ENCODE data around the gene TMEM37. TPM values are rescaled to one million over a fixed set of nuclear protein-coding genes. Genes with fewer than 3 reads are reported as not detected.
A peak's percentile ranks its signal among the peaks of the same experiment; 100 is the strongest.

The TMEM37 gene
- total RNA-seq, 1 donor from 2014 or later: 85.7 TPM

DNA sequence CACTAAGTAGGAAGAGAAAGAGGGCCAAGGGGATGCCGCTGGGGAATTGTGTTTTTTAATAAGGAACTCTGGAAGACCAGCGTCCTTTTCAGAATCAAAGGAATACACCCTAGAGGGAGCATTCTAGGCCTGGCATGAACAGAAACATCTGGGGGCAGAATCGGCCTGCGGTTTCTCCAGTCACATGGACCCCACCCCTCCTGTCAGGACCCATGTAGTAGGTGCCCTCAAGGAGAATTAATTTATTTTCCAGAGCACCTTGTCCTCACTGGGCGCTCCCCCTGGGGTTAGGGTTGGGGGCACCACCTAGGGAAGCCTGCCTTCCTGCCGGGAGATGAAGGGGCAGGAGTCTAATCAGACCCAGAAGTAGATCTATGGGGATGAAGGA is 44.2 kb downstream of the TMEM37 start:
- DNase-seq (ENCODE audit: low spot score): no peak
- no peak for ATAC-seq

- DNase-seq (ENCODE audit: low spot score): peak; percentile 66
- ATAC-seq: peak; percentile 98
Measured at GRCh38 chr2:119476301-119477112, 44.9 kb downstream of the TMEM37 start.

DNA sequence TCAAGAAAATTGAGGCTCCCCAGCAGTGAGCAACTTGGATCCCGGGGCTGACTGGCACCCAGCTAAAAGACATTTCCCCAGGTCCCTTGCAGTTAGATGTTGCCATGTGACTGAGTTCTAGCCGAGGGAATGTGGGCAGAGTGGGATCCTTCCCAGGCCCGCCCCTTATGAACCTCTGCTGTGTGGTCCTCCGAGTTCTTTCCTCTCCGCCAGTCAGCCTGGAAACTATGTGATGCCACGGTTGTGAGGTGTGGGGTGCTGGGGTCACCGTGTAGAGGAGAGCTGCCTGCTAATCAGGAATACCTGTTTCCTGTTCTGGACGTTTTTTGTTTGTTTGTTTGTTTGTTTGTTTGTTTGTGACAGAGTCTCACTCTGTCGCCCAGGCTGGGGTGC is 45.5 kb downstream of the TMEM37 start:
- ATAC-seq (no peak), DNase-seq (ENCODE audit: low spot score) (peak; percentile 22)

DNA sequence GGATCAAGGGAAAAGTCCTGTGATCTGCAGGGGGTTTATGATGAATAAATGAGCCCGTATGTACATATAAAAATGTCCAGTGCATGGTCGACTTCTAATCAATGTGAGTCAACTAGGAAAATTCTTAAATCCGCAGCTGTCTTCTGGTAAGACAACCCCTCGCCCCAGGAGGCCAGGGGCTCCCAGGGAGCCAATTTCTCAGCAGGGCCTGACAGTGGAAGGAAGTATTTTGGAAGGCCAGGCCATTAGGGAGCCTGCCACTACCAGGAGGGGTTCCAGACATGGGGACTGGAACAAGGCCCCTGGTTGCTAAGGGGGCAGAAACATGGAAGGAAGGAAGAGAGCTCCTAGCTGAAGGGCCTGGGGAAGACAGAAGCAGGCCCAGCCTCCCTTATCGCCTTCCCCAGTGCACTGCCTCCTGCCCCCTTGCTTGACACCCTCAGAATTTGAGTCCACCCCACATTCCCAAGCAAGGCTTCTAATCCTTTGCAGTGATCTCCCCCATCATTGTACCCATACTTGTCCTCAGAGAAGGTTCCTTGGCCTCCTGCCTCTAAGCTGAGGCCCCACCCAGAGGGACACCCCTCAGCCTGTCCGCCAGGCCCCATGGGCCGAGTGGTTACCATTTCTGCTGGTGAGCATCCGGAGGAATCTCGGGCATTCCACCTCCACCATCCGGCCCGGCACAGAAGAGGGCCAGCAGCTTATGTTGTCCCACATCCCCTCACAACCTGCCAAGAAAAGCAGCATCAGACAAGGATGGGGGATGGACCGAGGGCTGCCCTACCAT is 46.7 kb downstream of the TMEM37 start:
- DNase-seq (ENCODE audit: low spot score) (peak; percentile 33), ATAC-seq (no peak)

DNA sequence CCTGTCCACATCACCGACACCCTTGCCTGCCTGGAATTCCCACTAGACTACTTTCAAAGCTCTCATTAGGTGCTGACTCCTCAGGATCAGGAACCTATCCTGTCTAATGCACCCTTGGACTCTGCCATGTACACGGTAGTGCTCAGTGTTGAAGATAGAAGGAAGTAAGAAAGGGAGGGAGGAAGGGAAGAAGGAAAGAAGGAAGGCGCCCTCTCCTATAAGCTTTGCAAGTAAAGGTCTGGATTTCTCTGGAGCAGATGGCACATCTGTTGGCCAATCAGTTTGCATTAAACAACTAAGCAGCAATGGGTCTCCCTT is 47.3 kb downstream of the TMEM37 start:
- ATAC-seq (no peak), DNase-seq (ENCODE audit: low spot score) (no peak)

DNA sequence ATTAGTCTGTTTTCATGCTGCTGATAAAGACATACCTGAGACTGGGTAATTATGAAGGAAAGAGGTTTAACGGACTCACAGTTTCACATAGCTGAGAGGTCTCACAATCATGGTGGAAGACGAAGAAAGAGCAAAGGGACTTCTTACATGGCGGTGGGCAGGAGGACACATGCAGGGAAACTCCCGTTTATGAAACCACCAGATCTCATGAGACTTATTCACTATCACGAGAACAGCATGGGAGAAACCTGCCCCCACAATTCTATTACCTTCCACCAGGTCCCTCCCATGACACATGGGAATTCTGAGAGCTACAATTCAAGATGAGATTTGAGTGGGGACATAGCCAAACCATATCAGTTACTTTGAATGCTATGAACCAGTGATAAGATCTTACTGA is 48.5 kb downstream of the TMEM37 start:
- ATAC-seq: no peak
- DNase-seq (ENCODE audit: low spot score): no peak

GRCh38 chr2:119480718-119481142 is 49.1 kb downstream of the TMEM37 start:
- ATAC-seq (no peak), DNase-seq (ENCODE audit: low spot score) (peak; percentile 33)

GRCh38 chr2:119481501-119482455 is 50.1 kb downstream of the TMEM37 start:
- ATAC-seq: no peak
- no peak for DNase-seq (ENCODE audit: low spot score)

- peak; percentile 60 for DNase-seq (ENCODE audit: low spot score)
- peak; percentile 34 for ATAC-seq
Measured at GRCh38 chr2:119482481-119483394, 51.1 kb downstream of the TMEM37 start.

- no peak for DNase-seq (ENCODE audit: low spot score)
- ATAC-seq: no peak
Measured at GRCh38 chr2:119483395-119483753, 51.7 kb downstream of the TMEM37 start.

- no peak for DNase-seq (ENCODE audit: low spot score)
- ATAC-seq: no peak
Measured at GRCh38 chr2:119483896-119484718, 52.5 kb downstream of the TMEM37 start.

DNA sequence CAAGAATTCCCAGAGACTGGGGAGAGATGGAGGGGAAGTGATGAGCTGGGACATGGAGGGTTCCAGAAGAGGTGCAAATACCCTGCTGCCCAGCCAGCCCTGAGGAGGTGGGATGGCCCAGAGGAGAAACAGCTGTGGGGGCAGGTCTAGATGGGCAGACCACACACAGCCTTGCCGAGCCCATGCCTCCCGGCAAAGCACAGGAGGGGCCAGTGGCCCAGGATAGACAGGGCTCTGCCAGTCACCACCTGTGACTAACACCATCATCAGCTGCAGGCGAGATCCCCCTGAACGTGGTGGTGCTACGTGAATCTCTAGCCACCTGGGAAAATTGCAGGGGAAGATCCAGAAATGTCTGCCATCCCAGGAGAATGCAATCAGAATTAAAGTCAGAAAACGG is 53.2 kb downstream of the TMEM37 start:
- DNase-seq (ENCODE audit: low spot score): no peak
- ATAC-seq: no peak

- DNase-seq (ENCODE audit: low spot score): peak; percentile 82
- ATAC-seq: peak; percentile 44
Measured at GRCh38 chr2:119485336-119486110, 53.9 kb downstream of the TMEM37 start.

DNA sequence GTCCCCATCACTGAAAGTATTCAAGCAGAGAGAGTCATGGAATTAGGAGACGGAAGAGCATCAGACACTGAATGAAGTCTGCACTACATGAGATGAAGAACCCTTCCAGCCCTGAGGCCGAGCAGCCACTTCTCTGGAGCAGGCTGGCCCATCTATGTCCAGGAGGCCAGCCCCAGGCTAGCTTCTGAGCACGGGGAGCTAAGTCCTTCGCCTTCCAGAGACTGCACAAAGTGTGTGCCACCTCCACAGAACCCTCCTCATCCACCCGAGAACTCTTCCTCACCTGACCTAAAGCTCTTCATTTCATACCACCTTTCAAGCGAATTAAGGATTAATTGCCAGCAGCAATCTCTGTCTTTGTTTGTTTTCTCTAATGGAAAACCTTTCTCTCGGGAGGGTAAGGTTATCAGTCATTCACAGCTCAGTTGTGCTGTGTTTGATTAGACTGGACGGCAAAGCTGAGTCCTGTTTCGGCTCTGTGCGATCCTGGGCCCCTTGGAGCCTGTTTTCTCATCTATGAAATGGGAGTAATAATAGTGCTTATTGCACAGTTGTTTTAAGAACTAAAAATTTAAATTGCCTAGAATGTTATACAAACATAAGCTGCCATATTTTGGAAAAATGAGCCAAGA is 54.7 kb downstream of the TMEM37 start:
- ATAC-seq: no peak

GRCh38 chr2:119486886-119487285 is 55.2 kb downstream of the TMEM37 start:
- no peak for ATAC-seq
- no peak for DNase-seq (ENCODE audit: low spot score)

More for the DNA sequence above, 54.7 kb downstream of the TMEM37 start:
- no peak for DNase-seq (ENCODE audit: low spot score)

GRCh38 chr2:119487434-119488244 is 56.0 kb downstream of the TMEM37 start:
- ATAC-seq: peak; percentile 70
- DNase-seq (ENCODE audit: low spot score): peak; percentile 91
